Left renal pelvis (tissue), 4 donors: ENCODE data around the gene UGT3A2. TPM values are rescaled to one million over a fixed set of nuclear protein-coding genes. Genes with fewer than 3 reads are reported as not detected.

Experiments
- DNase-seq, 4 donors: peaks; one replicate each; pipeline ENCODE4 v3.0.0-alpha.2; 2013; ENCODE audit warnings: low read depth in 4 of 4, low spot score in 3 of 4
- polyA plus RNA-seq, 4 donors: library from polyadenylated mRNA; unstranded; fragments of 120-200 nt; gene quantifications; one replicate each; pipeline ENCODE4 v1.2.1, GENCODE V29; 2013; ENCODE audit not compliant: insufficient read length in 4 of 4

UGT3A2 gene, protein sequence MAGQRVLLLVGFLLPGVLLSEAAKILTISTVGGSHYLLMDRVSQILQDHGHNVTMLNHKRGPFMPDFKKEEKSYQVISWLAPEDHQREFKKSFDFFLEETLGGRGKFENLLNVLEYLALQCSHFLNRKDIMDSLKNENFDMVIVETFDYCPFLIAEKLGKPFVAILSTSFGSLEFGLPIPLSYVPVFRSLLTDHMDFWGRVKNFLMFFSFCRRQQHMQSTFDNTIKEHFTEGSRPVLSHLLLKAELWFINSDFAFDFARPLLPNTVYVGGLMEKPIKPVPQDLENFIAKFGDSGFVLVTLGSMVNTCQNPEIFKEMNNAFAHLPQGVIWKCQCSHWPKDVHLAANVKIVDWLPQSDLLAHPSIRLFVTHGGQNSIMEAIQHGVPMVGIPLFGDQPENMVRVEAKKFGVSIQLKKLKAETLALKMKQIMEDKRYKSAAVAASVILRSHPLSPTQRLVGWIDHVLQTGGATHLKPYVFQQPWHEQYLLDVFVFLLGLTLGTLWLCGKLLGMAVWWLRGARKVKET
- 10 to 100 TPM in 2 of 4 donors, 1 to 10 TPM in 1, under 1 TPM in 1; 0.30 to 16.8 (median 9.3) TPM for polyA plus RNA-seq

DNA sequence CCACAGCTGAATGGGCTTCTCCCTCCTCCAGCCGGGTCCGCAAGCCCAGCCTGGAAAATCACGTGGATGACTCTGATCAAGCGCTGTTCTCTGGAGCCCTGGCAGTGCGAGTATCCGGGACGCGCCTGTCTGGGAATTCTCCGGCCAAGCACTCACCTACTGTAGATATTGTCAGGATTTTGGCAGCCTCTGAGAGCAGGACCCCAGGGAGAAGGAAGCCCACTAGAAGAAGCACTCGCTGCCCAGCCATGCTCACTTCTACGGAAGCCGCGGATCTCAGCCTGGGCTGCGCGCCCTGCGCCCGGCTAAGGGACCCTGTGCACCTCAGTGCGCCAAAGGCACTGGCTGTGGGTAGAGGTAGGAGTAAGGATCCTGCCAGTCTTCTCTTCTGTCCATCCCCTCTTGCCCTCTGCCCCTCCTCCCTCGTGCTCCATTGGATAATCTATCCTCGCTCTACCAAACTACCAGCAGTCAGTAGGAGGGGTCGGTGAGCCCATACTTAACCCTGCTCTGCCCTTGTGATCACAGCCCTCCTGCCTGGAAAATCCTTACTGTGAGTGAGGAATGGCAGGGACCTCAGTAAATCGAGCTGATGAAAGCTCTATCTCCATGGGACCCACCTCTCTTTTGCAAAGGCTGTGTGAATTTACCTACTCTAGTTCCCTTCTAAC, at the start of gene UGT3A2:
Gene UGT3A2 (minus strand): TSS at position 343 of the 671 bp plus-strand sequence. CDS start 93 bp downstream, at position 250.
- DNase-seq = peak in 1 of 4 donors; percentile 33

- DNase-seq = no peak
Measured at GRCh38 chr5:36111238-36111637, 44.6 kb upstream of the UGT3A2 start.

- no peak for DNase-seq
Measured at GRCh38 chr5:36108758-36109460, 42.2 kb upstream of the UGT3A2 start.

DNA sequence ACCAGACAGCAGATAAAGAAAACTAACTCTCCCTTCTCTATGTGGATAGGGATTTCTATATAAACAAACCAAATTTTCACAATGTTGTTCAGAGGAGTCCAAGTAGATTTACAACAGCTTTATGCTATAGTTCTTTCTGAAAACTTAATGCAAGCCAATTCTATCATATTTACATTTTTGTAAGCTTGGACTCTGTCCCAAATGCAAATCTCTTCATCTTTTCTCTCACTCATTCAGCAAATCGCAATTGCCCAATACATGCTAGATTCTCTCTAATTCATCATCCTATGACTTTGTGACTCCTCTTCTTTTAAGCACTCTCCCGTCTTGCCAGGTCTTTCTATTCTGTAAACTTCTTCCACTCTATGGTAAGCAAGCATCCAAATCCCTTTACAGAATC, 39.1 kb upstream of the UGT3A2 start:
- no peak for DNase-seq

DNA sequence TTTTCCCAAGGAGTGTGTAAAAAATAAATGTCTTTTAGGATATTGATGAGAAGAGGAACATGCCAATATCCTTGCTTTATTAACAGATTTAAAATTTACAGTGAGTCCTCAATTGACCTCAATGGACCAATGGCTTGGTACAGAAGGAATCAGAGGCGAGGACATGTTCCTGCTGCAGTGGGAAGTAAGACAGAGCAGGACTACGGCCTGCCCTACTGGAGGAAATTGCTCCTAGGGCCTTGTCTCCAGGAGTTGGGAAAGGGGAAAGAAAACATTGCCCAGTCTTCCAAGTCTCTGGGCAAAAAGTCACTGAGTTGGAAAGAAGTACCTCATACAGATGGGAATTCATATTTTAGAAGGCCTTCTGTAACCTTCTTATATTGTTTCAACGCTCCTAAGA, 33.1 kb upstream of the UGT3A2 start:
- DNase-seq = no peak

- DNase-seq = no peak
Measured at GRCh38 chr5:36096486-36096885, 29.8 kb upstream of the UGT3A2 start.

DNA sequence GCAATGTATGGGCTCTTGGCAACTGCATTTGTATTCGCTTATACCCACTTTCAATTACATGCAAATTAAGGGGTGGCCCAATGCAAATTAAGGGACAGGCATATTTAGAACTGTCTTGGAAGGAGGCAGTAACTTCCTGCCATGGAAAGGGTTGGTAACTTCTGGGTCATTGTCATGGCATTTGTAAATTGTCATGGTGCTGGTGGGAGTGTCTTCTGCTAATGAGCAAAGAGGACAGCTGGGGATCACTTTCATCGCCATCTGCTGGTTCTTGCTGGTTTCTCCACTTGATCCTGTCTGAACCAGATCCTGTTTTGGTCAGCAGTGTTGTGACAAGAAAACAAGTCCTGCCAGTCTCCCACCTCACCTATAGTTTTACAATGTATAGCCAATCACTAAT, 23.3 kb upstream of the UGT3A2 start:
- no peak for DNase-seq

DNA sequence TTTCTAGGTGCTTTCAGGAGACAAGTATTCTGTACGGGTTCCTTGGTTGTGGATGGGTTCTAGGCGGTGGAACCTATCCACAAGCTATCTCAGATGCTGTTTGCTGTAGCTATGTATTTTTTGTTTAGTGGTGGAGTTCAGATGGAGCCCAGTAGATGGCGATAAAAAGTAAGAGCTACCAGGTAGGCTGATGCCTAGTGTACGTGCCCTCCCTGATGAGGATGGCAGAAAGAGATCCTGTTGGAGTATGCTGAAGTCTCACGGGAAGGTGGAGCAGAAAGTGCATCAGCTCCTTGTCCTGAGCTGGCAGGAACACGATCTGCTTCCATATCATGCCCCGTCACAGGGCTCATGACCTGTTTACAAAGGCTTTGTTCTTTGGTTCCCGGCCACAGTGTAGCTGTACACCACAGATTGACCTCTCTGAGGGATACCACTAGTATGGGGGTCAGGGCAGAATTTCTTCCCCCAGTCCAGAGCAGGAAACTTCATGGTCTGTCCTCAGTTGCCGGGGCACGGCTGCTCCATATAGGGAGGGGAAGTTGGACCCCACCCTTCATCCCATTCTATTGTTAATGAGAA, 12.6 kb upstream of the UGT3A2 start:
- peak in 2 of 4 donors; percentile 40 to 45 for DNase-seq

- DNase-seq = no peak
Measured at GRCh38 chr5:36078430-36078829, 11.7 kb upstream of the UGT3A2 start.

DNA sequence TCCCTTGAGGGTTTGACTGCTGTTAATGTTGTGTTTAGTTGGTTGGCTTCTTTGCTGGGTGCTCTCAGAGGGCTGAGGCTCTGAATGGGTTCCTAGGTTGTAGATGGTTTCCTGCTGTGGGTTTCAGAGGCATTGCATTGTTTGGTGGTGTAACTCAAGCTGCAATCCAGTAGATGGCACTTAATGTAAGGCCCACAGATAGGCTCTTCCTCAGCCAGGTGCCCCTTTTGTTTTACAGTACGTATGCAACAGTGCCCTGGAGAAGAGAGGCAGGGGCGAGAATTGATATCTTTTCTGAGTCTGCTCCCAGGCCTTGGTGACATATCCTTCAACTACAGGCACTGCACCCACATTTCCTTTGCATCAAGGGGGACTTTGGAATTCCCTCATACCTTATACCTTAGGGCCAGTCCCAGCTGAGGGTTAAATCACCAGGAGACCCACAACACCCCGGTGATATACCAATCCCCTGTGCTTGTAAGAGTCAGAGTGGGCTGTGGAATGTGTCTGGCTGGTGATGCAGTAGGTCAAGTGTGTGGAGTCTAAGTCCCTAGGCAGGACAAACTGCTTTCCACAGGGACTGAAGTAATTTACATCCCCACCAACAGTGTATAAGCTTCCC, 7.0 kb upstream of the UGT3A2 start:
- no peak for DNase-seq

- DNase-seq = no peak
Measured at GRCh38 chr5:36070687-36071571, 4.2 kb upstream of the UGT3A2 start.

DNA sequence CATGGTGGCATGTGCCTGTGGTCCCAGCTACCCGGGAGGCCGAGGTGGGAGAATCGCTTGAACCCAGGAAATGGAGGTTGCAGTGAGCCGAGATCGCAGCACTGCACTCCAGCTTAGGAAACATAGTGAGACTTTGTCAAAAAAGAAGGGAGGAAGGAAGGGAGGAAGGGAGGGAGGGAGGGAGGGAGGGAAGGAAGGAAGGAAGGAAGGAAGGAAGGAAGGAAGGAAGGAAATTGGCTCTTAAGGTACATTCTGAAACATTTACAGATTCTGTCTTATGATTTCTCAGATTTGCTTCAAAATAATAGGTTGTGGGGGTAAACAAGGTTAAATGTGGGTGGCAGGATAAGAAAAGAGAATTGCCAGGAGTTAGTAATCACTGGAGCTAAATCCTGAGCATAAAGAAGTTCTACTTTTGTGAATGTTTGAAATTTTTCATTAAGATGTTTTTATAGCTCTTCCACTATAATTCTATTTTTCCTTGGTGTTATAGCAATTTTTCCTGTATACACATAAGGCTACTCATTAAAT, 2.1 kb upstream of the UGT3A2 start:
- no peak for DNase-seq

DNA sequence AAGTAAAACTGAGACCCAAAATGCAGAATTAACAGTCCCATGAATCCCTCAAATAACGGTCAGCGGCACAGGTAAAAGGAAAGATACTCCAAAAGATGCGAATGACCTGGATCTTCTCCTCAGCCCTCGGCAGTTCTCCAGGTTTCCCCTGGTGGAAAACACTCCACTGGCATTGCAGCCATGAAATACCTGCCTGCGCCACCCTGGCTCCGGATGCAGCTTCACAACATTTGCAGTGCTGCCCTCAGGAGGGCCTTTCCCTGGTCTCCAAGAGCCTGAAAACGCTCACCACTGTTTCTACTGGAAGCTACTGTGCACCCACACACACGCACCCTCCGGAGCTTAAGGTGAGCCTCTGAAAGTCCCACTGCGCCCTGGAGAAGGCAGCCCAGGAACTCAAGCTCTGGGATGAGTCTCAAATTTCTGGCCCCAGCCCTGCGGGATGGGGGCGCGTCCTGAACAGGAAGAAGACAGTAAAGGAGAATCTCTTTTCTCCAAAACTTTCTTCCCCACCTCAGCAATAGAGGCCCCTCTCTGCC, 612 bp downstream of the UGT3A2 start:
- DNase-seq = no peak

- DNase-seq = no peak
Measured at GRCh38 chr5:36060420-36060887, 6.2 kb downstream of the UGT3A2 start.

- DNase-seq = no peak
Measured at GRCh38 chr5:36059571-36060419, 6.9 kb downstream of the UGT3A2 start.

- DNase-seq = no peak
Measured at GRCh38 chr5:36058776-36059175, 7.9 kb downstream of the UGT3A2 start.

- no peak for DNase-seq
Measured at GRCh38 chr5:36057386-36057785, 9.3 kb downstream of the UGT3A2 start.

DNA sequence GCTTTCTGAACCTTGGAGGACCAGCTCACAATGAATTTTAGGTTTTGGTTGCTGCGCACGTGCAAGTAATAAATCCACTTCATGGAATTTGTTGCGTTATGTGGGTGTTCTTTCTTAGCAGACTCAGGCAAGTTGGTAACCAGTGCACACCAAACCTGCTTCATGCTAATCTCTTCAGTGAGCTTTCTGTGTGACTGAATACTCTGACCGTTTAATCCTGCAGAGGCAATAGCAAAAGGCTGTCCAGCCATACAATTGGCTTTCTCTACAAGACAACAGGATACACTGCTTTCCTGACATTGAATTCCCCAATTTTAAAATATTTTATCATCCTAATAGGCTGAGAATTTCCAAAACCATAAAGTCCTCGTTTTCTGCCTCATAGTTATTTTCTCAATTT, 10.3 kb downstream of the UGT3A2 start:
- DNase-seq = no peak
